Stimulated activated effector memory CD8-positive, alpha-beta T cell treated with anti-CD3 and anti-CD28 coated beads, Interleukin-12 subunit alpha, Interleukin-12 subunit beta, amount 100 ng/mL, for 72 hours (primary cell): ENCODE results near the gene CMKLR1.

Experiments used
- ATAC-seq: fragments of 150-1000 bp; cut with Tn5 transposase; 2 replicates; pipeline ENCODE4 v1.10.0; 2021
- DNase-seq, 2 donors: peaks; one replicate each; pipeline ENCODE4 v3.0.0; 2021 to 2022; ENCODE audit warnings: low spot score in 2 of 2
- H3K27ac Mint-ChIP-seq: one replicate; pipeline ENCODE4 v1.8.0; 2022; ENCODE audit warnings: mild to moderate bottlenecking, mixed read lengths
- H3K36me3 Mint-ChIP-seq: one replicate; pipeline ENCODE4 v1.8.0; 2022; ENCODE audit warnings: mild to moderate bottlenecking, mixed read lengths
- H3K4me1 Mint-ChIP-seq: one replicate; pipeline ENCODE4 v1.8.0; 2022; ENCODE audit warnings: mixed read lengths
- H3K4me3 Mint-ChIP-seq: one replicate; pipeline ENCODE4 v1.8.0; 2022; ENCODE audit warnings: mild to moderate bottlenecking, mixed read lengths
- H3K9me3 Mint-ChIP-seq: one replicate; pipeline ENCODE4 v1.8.0; 2022; ENCODE audit warnings: mixed read lengths

CMKLR1 gene

DNA sequence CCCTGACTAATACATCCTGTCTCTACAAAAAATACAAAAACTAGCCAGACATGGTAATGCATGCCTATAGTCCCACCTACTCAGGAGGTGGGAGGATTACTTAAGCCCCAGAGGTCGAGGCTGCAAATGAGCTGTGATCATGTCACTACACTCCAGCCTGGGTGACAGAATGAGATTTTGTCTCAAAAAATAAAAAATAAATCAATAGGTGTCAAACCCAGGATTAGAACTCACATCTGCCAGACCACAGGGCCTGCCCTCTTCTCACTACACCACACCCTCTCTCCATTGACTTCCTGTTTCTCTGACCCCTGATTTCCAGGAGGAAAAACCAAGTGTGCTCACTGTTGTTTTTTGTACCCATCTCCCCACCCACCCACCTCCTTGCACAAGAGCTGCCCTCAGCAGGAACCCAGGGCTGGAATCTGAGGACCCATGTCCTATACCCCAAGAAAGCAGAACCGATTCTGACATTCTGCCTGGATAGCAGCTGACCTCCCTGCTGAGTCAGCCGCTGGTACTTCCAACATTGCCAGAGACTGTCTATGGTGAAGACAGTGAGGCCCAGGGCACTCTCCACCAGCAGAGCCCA is 6.2 kb downstream of the CMKLR1 start:
- no peak for DNase-seq
- Mint-ChIP-seq H3K4me3 (no peak overlapping the region), H3K4me1 (peaks cover 36% of the 10 kb centered on the region), H3K9me3 (no peaks in the 10 kb centered on the region), H3K27ac (no peak overlapping the region), H3K36me3 (no peaks in the 10 kb centered on the region)
- ATAC-seq = peak; percentile 43

DNA sequence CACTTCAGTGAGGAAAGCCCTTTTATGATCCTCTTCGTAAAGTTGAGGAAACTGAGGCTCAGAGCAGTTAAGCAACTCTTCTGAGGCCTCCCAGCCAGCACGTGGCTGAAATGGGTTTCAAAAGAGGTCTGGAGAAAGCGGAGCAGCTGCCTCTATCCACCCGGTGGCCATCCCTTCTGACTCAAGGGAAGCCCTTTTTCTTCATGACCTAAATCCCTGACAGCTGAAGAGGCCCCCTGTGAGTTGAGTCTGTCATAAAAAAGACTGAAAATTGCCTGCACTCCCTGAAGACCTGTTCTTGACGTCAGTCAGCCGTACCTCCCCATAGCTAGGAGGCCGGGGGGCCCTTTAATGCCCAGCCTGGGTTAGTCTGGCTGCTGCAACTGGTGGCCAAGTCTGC is 10.7 kb downstream of the CMKLR1 start:
- no peaks in the 10 kb centered on the region for H3K36me3 Mint-ChIP-seq
- H3K9me3 Mint-ChIP-seq = no peaks in the 10 kb centered on the region
- H3K27ac Mint-ChIP-seq = no peak overlapping the region
- no peak overlapping the region for H3K4me3 Mint-ChIP-seq
- DNase-seq (no peak), ATAC-seq (no peak)
- peaks cover 32% of the 10 kb centered on the region for H3K4me1 Mint-ChIP-seq

DNA sequence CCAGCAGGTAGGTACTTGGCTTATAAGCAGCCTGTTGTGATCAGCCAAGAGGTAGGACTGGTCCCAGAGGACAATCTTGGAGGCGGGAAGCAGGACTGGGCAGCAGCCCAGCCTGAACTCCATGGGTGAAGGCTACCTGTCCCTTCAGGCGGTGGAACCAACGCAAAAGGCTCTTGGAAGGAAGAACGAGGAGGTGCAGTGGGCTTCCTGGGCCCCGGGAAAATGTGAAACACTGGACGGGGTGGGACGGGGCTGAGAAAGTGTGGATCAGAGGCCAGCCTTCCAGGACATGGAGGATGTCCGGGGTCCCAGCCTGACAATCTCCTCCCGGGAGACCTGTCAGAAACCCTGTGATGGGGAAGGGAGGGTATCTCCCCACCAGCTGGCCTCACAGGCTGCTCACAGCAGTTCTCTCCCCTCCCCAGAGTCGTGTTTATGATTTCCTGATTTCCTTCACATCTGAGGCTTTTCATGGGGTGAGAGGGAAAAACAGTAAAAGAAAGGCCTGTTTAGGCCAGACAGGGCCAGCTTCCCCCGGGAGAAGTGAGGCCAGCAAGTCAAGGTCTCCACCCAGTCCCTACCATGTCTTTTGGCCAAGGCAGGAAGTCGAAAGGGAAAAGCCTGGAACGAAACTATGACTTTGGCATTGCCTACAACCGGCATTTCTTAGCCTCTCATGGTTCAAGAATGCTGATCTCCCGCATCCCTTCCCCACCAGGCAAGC is 11.3 kb downstream of the CMKLR1 start:
- H3K27ac Mint-ChIP-seq = peak overlapping the region; percentile 72

DNA sequence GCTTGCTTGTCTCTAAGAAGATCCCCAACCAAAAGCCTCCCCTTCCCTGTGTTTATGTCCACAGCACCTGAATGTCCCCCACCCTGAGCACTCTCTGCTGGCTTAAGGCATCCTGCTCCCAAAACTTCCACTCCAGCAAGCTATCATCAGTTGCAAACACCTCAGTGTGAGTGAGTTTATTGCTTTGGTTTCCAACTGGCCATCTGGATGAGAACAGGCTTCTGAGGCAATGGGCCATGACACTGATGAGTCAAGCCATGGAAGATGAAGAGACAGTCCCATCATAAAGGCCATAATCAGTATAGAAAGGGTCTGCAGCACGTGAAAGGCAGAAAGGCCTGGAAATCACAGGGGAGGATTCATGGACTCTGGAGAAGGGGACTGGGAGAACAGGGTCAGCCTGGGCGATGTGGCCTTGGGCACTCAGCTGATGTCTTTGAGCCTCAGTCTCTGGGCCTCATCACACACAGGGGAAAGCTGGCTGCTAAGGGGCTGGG is 12.8 kb downstream of the CMKLR1 start:
- Mint-ChIP-seq H3K4me1 (peaks cover 27% of the 10 kb centered on the region), H3K9me3 (no peaks in the 10 kb centered on the region), H3K36me3 (no peaks in the 10 kb centered on the region), H3K27ac (no peak overlapping the region), H3K4me3 (no peak overlapping the region)
- DNase-seq (no peak), ATAC-seq (no peak)

More for the DNA sequence above, 11.3 kb downstream of the CMKLR1 start:
- no peak overlapping the region for H3K4me3 Mint-ChIP-seq
- H3K9me3 Mint-ChIP-seq = no peaks in the 10 kb centered on the region
- H3K4me1 Mint-ChIP-seq = peaks cover 28% of the 10 kb centered on the region
- no peaks in the 10 kb centered on the region for H3K36me3 Mint-ChIP-seq
- ATAC-seq = no peak
- DNase-seq = no peak

DNA sequence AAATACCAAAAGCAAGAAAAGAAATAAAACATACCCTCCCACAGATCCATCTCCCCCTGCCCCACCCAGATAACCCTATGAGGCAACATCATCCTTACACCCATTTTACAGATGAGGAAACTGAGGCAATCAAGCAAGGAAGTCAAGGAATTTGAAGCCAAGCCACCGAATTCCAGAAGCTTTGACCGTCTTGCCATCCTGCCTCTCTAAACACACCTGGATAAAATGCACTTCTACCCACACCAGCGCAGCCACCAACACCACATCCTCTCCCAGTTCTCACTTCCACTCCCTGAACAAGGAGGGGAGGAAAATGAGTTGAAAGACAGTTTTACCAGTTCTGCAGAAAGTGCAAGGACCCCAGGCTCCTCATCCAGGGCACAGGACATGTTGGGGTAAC is 13.6 kb downstream of the CMKLR1 start:
- ATAC-seq (no peak), DNase-seq (no peak)
- Mint-ChIP-seq H3K27ac (no peak overlapping the region), H3K4me1 (peaks cover 23% of the 10 kb centered on the region), H3K4me3 (no peak overlapping the region), H3K36me3 (no peaks in the 10 kb centered on the region), H3K9me3 (no peaks in the 10 kb centered on the region)

DNA sequence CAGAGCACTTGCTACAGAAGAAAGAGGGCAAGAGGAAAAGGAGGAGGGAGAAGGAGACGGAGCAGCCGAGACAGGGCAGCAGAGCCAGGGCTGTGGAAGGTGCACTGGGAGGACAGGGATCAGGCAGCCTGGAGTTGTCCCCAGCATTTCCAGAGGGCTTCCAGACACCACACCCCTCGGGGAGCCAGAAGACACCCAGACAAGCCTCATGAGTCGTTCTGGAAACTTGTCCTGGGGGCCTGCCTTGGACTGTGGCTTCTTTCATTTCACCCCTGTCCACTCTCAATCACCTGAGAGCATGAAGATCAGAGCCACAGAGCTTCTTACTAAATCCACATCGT is 14.1 kb downstream of the CMKLR1 start:
- Mint-ChIP-seq H3K4me3 (no peak overlapping the region), H3K9me3 (no peaks in the 10 kb centered on the region), H3K27ac (no peak overlapping the region), H3K4me1 (peaks cover 23% of the 10 kb centered on the region), H3K36me3 (no peaks in the 10 kb centered on the region)
- no peak for ATAC-seq
- no peak for DNase-seq

DNA sequence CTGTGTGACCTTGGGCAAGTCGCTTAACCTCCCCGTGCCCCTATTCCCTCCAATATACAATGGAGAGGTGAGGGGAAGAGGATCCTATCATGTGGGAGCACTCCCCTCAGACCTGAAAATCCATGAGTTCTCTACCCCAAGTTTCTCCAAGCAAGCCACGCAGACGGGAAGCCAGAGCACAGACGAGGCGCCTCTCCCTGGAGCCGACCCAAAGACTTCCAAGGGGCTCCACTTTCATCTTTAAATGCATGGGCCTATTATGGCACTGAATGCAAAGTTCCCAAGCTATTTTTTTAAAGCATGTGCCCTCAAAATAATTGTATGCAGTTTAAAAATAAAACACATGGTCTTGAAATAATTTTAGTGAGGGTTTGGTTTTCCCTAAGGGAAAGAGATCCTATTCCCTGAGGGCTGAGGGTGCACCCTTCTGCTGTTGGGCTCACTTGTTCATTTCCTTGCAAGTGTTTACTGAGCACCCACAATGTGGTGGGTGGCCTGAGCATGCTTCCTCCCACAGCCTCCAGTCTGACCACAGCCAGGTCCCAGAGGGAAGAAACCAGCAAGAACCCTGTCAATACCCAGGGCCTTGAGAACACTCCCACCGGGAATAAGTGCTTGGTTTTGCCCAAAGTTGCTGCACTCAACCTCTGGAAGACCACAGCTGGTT is 14.6 kb downstream of the CMKLR1 start:
- Mint-ChIP-seq H3K4me3 (no peak overlapping the region), H3K4me1 (peaks cover 23% of the 10 kb centered on the region), H3K9me3 (no peaks in the 10 kb centered on the region), H3K27ac (no peak overlapping the region), H3K36me3 (no peaks in the 10 kb centered on the region)
- no peak for ATAC-seq
- no peak for DNase-seq

DNA sequence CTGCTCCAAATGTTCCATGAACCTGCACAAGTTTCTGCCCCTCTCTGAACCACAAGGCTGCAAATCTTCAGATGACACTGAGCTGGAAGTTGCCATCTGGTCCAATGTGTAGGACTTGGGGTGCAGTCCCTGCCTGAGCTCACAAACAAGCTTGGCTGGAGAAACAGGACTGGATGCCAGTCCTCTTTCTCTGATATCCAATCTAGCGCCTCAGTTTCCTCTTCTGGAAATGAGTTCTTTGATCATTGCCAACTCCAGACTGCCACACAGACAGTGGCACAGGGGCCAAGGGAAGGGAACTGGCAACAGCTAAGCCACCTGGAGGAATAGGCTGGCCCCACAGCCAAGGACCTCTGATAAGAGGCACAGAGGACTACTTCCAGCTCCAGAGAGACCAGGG is 15.5 kb downstream of the CMKLR1 start:
- peaks cover 17% of the 10 kb centered on the region for H3K4me1 Mint-ChIP-seq
- H3K4me3 Mint-ChIP-seq = no peak overlapping the region
- no peak for DNase-seq
- ATAC-seq = no peak
- no peaks in the 10 kb centered on the region for H3K9me3 Mint-ChIP-seq
- no peaks in the 10 kb centered on the region for H3K36me3 Mint-ChIP-seq
- H3K27ac Mint-ChIP-seq = no peak overlapping the region

DNA sequence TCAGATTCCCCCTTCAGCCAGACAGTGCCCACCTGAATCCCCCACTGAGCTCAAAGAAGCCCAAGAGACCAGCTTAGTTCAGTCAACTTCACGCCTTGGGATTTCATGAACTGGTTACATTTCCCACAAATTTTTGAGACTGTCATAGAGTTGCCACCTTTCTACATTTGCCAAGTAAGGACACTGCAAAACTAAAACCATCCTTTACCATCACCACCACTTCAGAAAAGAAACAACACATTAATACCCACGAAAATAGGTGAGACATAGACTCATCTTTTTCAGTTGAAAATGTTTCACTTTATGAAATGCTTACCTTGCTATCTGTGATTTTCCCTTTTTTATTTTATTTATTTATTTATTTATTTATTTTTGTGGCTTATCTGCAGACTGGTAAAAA is 16.1 kb downstream of the CMKLR1 start:
- peak overlapping the region; percentile 8 for H3K27ac Mint-ChIP-seq
- DNase-seq (no peak), ATAC-seq (no peak)
- peaks cover 17% of the 10 kb centered on the region for H3K4me1 Mint-ChIP-seq
- H3K4me3 Mint-ChIP-seq = no peak overlapping the region
- no peaks in the 10 kb centered on the region for H3K9me3 Mint-ChIP-seq
- H3K36me3 Mint-ChIP-seq = no peaks in the 10 kb centered on the region

DNA sequence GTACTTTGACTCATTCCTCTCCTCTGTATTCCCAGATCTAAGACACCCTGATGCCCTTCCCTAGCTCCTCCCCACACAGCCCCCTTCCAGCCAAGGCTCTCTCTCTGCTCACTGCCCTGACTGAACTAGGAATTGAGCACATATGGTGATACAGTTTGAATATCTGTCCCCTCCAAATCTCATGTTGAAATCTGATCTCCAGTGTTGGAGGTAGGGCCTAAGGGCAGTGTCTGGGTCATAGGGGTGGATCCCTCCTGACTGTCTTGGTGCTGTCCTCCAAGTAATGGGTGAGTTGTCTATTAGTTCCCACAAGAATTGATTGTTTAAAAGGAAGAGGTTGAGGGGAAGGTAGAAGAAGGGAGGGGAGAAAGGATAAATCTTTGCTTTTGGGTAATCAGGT is 17.4 kb downstream of the CMKLR1 start:
- Mint-ChIP-seq H3K27ac (no peak overlapping the region), H3K36me3 (no peaks in the 10 kb centered on the region), H3K4me1 (peaks cover 9% of the 10 kb centered on the region), H3K4me3 (no peak overlapping the region), H3K9me3 (no peaks in the 10 kb centered on the region)
- ATAC-seq (no peak), DNase-seq (no peak)

DNA sequence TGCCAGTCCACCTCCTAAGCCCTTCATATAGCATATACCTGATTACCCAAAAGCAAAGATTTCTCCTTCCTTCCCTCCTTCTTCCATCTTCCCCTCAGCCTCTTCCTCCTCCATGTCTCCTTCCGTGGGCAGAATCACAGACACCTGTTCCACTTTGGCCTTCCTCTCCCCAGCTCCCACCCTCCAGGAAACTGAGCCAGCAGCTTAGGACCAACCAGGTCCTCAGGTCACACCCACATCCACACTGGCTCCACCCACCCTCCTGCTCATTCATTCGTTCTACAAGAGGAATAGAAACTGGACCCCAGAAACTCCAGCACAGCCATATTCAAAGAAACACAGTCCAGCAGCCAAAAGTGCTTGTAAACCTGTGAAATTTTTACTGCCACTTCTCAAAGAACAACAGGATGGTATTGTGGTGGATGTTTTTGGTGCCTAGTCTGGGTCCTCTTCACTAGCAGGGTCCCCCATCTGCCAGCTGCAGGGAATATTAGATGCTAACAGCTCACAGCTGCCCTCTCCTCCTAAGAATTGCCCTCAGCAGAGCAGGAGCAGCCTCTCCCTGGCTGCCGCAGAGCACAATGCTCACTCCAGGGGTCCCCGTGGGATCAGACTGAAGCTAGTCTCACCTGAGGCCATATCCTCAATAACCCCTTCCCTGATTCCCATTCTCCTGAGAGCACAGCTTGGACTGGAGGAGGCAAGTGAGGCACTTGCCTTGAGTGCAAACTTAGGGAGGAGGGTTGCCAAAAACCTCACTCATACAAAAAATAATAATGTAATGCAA is 18.4 kb downstream of the CMKLR1 start:
- DNase-seq (no peak), ATAC-seq (no peak)
- Mint-ChIP-seq H3K9me3 (peaks cover 3% of the 10 kb centered on the region), H3K36me3 (no peaks in the 10 kb centered on the region), H3K27ac (no peak overlapping the region), H3K4me1 (peaks cover 17% of the 10 kb centered on the region), H3K4me3 (no peak overlapping the region)

DNA sequence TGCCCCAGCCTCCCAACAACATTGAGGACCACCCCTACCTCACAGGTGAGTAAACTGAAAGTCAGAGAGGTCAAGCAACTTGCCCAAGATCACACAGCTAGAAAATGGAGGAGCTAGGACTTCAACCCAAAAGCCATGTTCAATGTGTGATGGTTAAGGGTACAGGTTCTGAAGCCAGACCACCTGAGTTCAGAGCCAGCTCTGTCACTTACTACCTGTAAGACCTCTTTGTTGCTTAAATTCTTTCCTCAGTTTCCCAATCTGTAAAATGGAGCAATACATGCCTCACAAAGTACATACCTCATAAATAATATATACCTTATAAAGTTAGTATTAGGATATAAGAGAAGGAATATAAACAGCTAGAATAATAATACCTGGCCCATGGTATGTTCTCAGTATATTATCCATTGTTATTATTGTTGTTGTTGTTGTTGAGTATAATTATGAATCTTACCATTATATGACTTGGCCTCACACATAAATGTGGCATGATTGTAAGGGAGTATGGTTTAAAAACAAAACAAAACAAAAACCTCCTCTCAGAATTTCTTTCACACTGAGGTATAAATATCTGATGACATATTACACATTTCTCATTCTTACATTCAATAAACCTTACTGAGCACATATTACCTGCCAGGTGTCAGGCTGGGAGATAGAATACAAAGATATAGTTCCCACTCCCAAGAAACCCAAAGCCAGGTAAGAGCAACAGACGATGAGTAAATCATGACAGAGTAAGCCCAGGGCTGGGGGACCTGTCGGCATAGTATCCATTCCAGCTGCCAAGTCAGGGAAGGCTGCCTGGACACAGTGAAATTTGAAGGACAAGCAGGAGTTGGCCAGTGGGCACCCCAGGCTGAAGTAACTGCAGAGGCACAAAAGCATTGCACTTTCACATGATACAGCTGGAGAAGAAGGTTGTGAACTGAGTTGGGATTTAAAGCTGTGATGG is 19.6 kb downstream of the CMKLR1 start:
- no peak overlapping the region for H3K27ac Mint-ChIP-seq
- ATAC-seq = no peak

DNA sequence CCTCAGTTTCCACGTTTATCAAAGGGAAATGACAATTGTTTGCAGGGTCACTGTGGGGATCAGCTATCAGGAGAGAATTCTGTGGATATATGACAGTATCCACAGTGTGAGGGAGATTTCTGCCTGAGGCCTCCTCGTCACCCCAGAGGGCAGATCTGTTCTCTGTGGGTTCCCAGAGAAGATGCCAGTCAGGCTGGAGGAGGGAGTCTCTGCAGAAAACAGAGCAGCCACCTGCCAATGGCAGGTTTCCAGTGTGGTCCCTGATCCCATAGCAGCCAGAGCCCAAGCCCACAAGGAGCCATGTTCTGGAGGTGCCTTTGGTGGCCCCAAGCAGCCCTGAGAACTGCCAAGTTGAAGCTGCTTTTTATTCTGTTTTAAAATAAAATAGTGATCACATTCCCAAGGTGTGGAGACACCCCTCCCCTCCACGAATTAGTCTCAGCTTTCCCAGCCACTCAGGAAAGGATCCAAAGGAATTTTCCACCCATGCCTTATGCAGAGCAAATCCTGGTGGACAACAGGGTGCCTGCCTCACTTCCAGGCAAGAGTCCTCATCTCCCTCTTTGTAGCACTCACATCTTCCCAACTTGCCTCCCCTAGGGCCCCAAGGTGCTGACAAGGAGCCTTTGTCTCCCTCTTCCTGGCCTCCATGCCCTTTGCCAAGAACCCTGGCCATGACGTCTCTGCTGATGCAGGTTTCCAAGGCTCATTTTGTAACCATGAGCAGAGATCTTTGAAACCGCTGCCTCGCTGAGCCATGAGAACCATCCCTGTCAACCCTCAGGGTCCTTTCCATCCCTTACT is 20.4 kb downstream of the CMKLR1 start:
- peaks cover 14% of the 10 kb centered on the region for H3K4me1 Mint-ChIP-seq

More for the DNA sequence above, 19.6 kb downstream of the CMKLR1 start:
- no peak overlapping the region for H3K4me3 Mint-ChIP-seq
- H3K4me1 Mint-ChIP-seq = peaks cover 8% of the 10 kb centered on the region
- no peaks in the 10 kb centered on the region for H3K36me3 Mint-ChIP-seq
- DNase-seq = no peak
- peaks cover 3% of the 10 kb centered on the region for H3K9me3 Mint-ChIP-seq

More for the DNA sequence above, 20.4 kb downstream of the CMKLR1 start:
- Mint-ChIP-seq H3K27ac (no peak overlapping the region), H3K4me3 (no peak overlapping the region), H3K9me3 (peaks cover 3% of the 10 kb centered on the region), H3K36me3 (no peaks in the 10 kb centered on the region)
- no peak for DNase-seq
- ATAC-seq = no peak
